SK-MEL-5 (cell line): ENCODE results near the gene EXOSC3. TPM values are rescaled to one million over a fixed set of nuclear protein-coding genes. Genes with fewer than 3 reads are reported as not detected.

ENCODE experiments used
- DNase-seq: peaks from one replicate; pipeline ENCODE4 v3.0.0-alpha.2; 2016; ENCODE audit warnings: low read depth, low spot score
- in situ Hi-C: cut with HindIII; loops from 2 replicates; pipeline ENCODE4 v1.10.0; 2016; ENCODE audit warnings: low sequenced_read_pairs, high pct_unique_total_duplicates, low pct_unique_long_range_greater_than_20kb
- total RNA-seq: library from RNA; depleted of rRNA; stranded (reverse); fragments of >200 nt; shearing (Covaris generic); gene quantifications from 2 replicates; pipeline ENCODE4 v1.2.3, GENCODE V29; 2014; rRNA removed

EXOSC3 gene
- total RNA-seq, 1 experiment from 2014 or later = 45.5 TPM

GRCh38 chr9:37747271-37747753 is 37.6 kb downstream of the EXOSC3 start:
- in situ Hi-C loops = no loop called here
- DNase-seq = peak; percentile 68

- DNase-seq = no peak
- in situ Hi-C loops = no loop called here
Observed at GRCh38 chr9:37746448-37747270, 38.2 kb downstream of the EXOSC3 start.

- no peak for DNase-seq
- in situ Hi-C loops = no loop called here
Observed at GRCh38 chr9:37745970-37746369, 38.9 kb downstream of the EXOSC3 start.

- in situ Hi-C loops = no loop called here
Observed at GRCh38 chr9:37740631-37741328, 44.1 kb downstream of the EXOSC3 start.

GRCh38 chr9:37740128-37740527 is 44.7 kb downstream of the EXOSC3 start:
- DNase-seq = no peak
- in situ Hi-C loops = no loop called here

More at GRCh38 chr9:37740631-37741328, 44.1 kb downstream of the EXOSC3 start:
- DNase-seq = no peak

GRCh38 chr9:37739222-37739621 is 45.6 kb downstream of the EXOSC3 start:
- no peak for DNase-seq
- in situ Hi-C loops = no loop called here

GRCh38 chr9:37732952-37733351 is 51.9 kb downstream of the EXOSC3 start:
- in situ Hi-C loops = no loop called here
- DNase-seq = no peak

GRCh38 chr9:37732086-37732741 is 52.6 kb downstream of the EXOSC3 start:
- in situ Hi-C loops = no loop called here
- DNase-seq = no peak

GRCh38 chr9:37730839-37731238 is 54.0 kb downstream of the EXOSC3 start:
- no peak for DNase-seq
- in situ Hi-C loops = no loop called here

GRCh38 chr9:37730256-37730655 is 54.6 kb downstream of the EXOSC3 start:
- in situ Hi-C loops = no loop called here
- no peak for DNase-seq

Other genes starting within 250 kb of the EXOSC3 start
- 12.9 and 20.2 TPM in 2 replicates for gene FBXO10, start 208.7 kb downstream of the EXOSC3 start, total RNA-seq
- gene TOMM5, start 192.5 kb downstream of the EXOSC3 start, total RNA-seq = 290 and 302 TPM in 2 replicates
- 0.11 TPM in 1 of 2 replicates, not detected in the other for gene FRMPD1, start 134.1 kb downstream of the EXOSC3 start, total RNA-seq
- gene TRMT10B, start 31.3 kb downstream of the EXOSC3 start, total RNA-seq = 2.2 and 3.0 TPM in 2 replicates
- 10.3 and 10.6 TPM in 2 replicates for gene DCAF10, start 15.7 kb upstream of the EXOSC3 start, total RNA-seq
- gene SLC25A51, start 119.1 kb upstream of the EXOSC3 start, total RNA-seq = 23.0 and 28.7 TPM in 2 replicates